ENCODE results near the gene TWNK.

TWNK gene

DNA sequence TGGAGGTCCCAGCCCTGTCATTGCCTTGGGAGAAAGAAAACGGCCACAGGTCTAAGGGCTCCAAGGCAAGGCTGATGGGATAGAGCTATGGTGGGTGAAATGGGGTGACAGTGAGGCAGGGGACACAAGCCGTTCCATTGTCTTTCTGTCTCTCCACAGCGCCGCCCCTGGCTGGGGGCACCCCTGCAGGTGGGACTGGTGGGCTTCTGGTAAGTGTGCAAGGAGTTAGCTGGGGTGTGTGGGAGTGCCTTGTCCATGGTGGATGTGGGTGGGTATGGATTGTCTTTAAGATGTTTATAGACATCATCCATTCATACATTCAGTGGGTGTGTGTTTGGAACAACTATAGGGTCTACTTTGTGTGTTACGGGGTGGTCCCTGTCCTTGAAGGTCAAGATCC is 51.1 kb downstream of the TWNK start:
- no peaks in the 10 kb centered on the region for H3K9me3 Mint-ChIP-seq
- H3K27me3 Mint-ChIP-seq: no peaks in the 10 kb centered on the region
- H3K4me3 Mint-ChIP-seq: no peak overlapping the region
- H3K27ac Mint-ChIP-seq: no peak overlapping the region
- peaks cover 27% of the 10 kb centered on the region for H3K4me1 Mint-ChIP-seq
- peaks cover 4% of the 10 kb centered on the region for H3K36me3 Mint-ChIP-seq

DNA sequence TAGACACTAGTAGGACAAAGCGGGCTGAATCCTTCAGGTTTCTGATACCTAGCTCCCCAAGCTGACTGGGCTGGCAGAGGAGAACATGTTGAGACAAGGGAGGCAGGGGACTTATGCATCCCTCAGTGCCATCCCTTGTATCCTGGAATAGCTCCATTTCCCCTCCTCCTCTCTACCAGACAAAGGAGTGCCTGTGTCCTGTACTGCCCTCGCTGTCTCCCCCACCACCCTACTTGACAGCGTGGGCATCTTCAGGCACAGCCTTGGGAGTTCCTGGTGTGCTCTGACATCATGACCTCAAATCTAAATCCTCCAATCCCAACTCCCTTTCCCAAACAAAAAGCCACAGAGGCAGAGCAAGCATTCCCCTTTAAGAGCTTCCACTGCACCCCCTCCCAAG is 52.7 kb downstream of the TWNK start:
- Mint-ChIP-seq H3K4me1 (peaks cover 28% of the 10 kb centered on the region), H3K27ac (no peak overlapping the region), H3K4me3 (no peak overlapping the region), H3K9me3 (no peaks in the 10 kb centered on the region), H3K36me3 (peaks cover 4% of the 10 kb centered on the region), H3K27me3 (no peaks in the 10 kb centered on the region)

- Mint-ChIP-seq H3K4me1 (peaks cover 28% of the 10 kb centered on the region), H3K9me3 (no peaks in the 10 kb centered on the region), H3K27me3 (no peaks in the 10 kb centered on the region), H3K27ac (no peak overlapping the region), H3K4me3 (no peak overlapping the region), H3K36me3 (peaks cover 4% of the 10 kb centered on the region)
These were observed 53.5 kb downstream of the TWNK start for GRCh38 chr10:101040851-101041250.

DNA sequence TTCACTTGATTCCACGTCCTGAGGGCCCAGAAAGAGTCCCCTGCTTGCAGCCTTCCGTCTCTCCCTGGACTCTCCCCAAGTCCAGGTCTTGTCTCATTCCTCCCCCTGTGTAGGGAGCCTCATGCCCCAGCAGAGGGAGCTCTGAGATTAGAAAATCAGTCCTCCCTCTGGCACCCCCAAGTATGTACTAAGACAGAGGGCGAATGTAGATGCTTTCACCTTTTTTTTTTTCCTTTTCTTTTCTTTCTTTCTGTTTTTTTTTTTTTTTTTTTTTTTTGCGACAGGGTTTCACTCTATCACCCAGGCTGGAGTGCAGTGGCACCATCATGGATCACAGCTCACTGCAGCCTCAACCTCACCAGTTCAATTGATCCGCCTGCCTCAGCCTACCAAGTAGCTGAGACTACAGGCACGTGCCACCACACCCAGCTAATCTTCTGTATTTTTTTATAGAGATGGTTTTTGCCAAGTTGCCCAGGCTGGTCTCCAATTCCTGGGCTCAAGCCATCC is 54.0 kb downstream of the TWNK start:
- H3K4me1 Mint-ChIP-seq: peaks cover 28% of the 10 kb centered on the region
- no peaks in the 10 kb centered on the region for H3K9me3 Mint-ChIP-seq
- no peaks in the 10 kb centered on the region for H3K27me3 Mint-ChIP-seq
- no peak overlapping the region for H3K27ac Mint-ChIP-seq
- H3K4me3 Mint-ChIP-seq: no peak overlapping the region
- peaks cover 4% of the 10 kb centered on the region for H3K36me3 Mint-ChIP-seq

DNA sequence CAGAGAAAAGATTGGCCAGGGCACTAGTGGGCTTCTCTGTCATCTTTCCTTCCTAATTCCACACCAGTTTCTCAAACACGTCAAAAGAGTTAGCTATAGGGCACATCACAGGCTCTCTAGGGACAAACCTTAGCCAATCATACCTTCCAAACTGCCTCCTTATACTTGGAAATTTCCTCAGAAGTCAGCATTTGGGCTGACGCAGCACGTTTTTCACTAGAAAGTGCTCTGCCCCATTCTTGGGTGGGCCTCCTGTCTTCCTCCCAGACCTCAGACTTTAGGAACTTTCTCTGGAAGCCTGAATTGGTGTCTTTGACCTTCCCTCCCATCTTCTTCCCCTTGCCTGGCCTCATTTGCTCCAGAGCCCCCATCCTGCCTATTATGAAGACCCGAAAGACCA is 54.8 kb downstream of the TWNK start:
- H3K27me3 Mint-ChIP-seq: peaks cover 3% of the 10 kb centered on the region
- H3K9me3 Mint-ChIP-seq: no peaks in the 10 kb centered on the region
- H3K36me3 Mint-ChIP-seq: peaks cover 4% of the 10 kb centered on the region
- H3K27ac Mint-ChIP-seq: no peak overlapping the region
- H3K4me1 Mint-ChIP-seq: peaks cover 28% of the 10 kb centered on the region
- H3K4me3 Mint-ChIP-seq: peak overlapping the region; percentile 96

GRCh38 chr10:101042667-101043362 is 55.5 kb downstream of the TWNK start:
- no peaks in the 10 kb centered on the region for H3K9me3 Mint-ChIP-seq
- peak overlapping the region; percentile 91 for H3K27ac Mint-ChIP-seq

DNA sequence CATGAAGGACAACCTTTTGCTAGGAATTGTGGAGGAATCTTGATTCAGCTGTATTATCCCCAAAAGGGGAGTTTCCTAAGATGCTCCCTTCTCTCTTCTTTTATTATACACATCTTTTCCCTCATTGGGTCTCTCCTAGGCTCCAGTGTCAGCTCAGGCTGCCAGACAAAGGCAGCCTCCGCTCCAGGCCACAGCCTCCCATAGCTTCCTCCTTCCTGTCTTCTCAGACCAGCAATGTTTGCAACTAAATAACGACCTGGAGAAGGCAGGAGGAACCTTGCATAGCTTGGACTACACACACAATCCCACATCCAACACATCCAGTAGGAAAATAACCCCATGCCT is 56.0 kb downstream of the TWNK start:
- Mint-ChIP-seq H3K4me3 (peak overlapping the region; percentile 96), H3K27ac (peak overlapping the region; percentile 82), H3K9me3 (no peaks in the 10 kb centered on the region), H3K36me3 (no peaks in the 10 kb centered on the region), H3K4me1 (peaks cover 31% of the 10 kb centered on the region), H3K27me3 (peaks cover 11% of the 10 kb centered on the region)

More at GRCh38 chr10:101042667-101043362, 55.5 kb downstream of the TWNK start:
- Mint-ChIP-seq H3K27me3 (peaks cover 8% of the 10 kb centered on the region), H3K4me1 (peaks cover 28% of the 10 kb centered on the region), H3K4me3 (peak overlapping the region; percentile 96), H3K36me3 (peaks cover 3% of the 10 kb centered on the region)
